Left ventricle myocardium inferior (tissue), 1 donor: Measurements from ENCODE around the gene RNF115. TPM values are rescaled to one million over a fixed set of nuclear protein-coding genes. Genes with fewer than 3 reads are reported as not detected.

Experiments
- DNase-seq: peaks from one replicate; pipeline ENCODE4 v3.0.0-alpha.2; 2020
- H3K27ac ChIP-seq: fragments of 200-600 bp; replicated peaks from 2 replicates; pipeline ENCODE4 v1.8.0; 2021
- H3K27me3 ChIP-seq: fragments of 200-600 bp; 2 replicates; pipeline ENCODE4 v1.8.0; 2021; ENCODE audit warnings: low read depth
- H3K36me3 ChIP-seq: fragments of 200-600 bp; 2 replicates; pipeline ENCODE4 v1.8.0; 2021
- H3K4me1 ChIP-seq: fragments of 200-600 bp; 2 replicates; pipeline ENCODE4 v1.8.0; 2021
- H3K4me3 ChIP-seq: fragments of 200-600 bp; 2 replicates; pipeline ENCODE4 v1.8.0; 2021; ENCODE audit warnings: mild to moderate bottlenecking, moderate library complexity
- H3K9me3 ChIP-seq: fragments of 200-600 bp; replicated peaks from 2 replicates; pipeline ENCODE4 v1.8.0; 2021
- intact Hi-C: fragments of 100-400 bp; cut with micrococcal nuclease; formaldehyde crosslinking; loops from one replicate; pipeline ENCODE4 v1.11.0; 2022
- total RNA-seq: library from RNA; stranded (reverse); fragmentation: NEBNext Ultra II Directional; extraction: Animal tissue kit (Norgen Biotek cat#: 25700); gene quantifications from one replicate; pipeline ENCODE4 v1.2.1, GENCODE V29; 2021
- TF ChIP-seq, protein P1 (sequence below): fragments of 200-600 bp; IDR thresholded peaks from 2 replicates; pipeline ENCODE4 v1.8.0; 2021; ENCODE audit warnings: antibody characterized with exemption, mild to moderate bottlenecking, borderline replicate concordance
- donor health status: DM: no; HTN: yes; CAD: no; lungs with severe emphysema.

Gene RNF115
- total RNA-seq, 1 donor from 2014 or later, result 51.1 TPM

DNA sequence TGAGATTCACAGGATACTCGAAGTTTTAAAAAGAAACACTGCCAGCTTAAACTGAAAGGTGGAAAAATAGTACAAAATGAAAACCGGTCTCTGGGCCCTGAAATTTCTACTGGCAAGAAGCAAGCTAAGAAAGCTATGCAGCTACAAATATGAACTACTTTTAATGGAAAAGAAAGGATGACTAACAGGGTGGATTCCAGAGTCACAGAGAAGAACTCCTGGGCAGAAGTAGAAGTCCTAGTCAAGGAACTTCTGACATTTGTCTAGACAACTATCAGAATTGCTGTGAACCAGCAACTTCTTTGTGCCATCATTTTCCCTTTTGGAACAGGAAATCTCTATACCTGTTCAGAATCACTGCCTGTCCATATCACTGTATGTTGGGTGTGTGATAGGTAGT lies 66.5 kb downstream of the RNF115 start:
- H3K4me1 ChIP-seq, result peaks cover 33% of the 10 kb centered on the region
- DNase-seq, result no peak
- intact Hi-C loops, result no loop called here
- H3K27ac ChIP-seq, result no peak overlapping the region
- peaks cover 65% of the 10 kb centered on the region for H3K36me3 ChIP-seq
- H3K27me3 ChIP-seq, result no peaks in the 10 kb centered on the region
- no peaks in the 10 kb centered on the region for H3K9me3 ChIP-seq
- TF ChIP-seq, protein P1, sequence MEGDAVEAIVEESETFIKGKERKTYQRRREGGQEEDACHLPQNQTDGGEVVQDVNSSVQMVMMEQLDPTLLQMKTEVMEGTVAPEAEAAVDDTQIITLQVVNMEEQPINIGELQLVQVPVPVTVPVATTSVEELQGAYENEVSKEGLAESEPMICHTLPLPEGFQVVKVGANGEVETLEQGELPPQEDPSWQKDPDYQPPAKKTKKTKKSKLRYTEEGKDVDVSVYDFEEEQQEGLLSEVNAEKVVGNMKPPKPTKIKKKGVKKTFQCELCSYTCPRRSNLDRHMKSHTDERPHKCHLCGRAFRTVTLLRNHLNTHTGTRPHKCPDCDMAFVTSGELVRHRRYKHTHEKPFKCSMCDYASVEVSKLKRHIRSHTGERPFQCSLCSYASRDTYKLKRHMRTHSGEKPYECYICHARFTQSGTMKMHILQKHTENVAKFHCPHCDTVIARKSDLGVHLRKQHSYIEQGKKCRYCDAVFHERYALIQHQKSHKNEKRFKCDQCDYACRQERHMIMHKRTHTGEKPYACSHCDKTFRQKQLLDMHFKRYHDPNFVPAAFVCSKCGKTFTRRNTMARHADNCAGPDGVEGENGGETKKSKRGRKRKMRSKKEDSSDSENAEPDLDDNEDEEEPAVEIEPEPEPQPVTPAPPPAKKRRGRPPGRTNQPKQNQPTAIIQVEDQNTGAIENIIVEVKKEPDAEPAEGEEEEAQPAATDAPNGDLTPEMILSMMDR, result no peak
- no peak overlapping the region for H3K4me3 ChIP-seq

DNA sequence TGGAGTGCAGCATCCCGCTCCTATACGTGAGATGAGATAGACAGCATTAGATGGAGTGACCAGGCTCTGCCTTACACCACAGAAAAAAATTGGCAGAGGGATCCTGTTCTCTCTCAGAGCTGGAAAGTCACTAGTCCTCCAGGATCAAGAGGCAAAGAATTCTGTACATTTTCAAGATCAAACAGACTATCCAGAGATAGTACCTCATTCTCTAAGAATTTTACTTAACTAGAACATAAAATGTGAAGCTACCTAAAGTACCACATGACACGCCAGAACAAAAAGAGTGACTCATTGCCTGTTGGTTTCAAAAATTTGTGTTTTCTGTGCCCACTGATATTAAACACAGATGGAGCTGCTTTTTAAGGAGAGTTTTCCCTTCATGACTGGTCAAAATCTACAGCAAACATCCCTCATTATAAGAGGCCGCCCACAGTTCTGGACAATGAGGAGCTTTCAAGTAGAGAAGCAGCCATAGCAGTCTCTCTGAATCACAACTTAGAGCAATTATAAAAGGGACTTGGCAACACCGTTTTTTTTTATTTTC lies 72.3 kb downstream of the RNF115 start:
- no peak overlapping the region for H3K27ac ChIP-seq
- H3K4me1 ChIP-seq, result peaks cover 16% of the 10 kb centered on the region
- intact Hi-C loops, result no loop called here
- H3K36me3 ChIP-seq, result peaks cover 85% of the 10 kb centered on the region
- H3K27me3 ChIP-seq, result no peaks in the 10 kb centered on the region
- TF ChIP-seq, protein P1, result no peak
- no peaks in the 10 kb centered on the region for H3K9me3 ChIP-seq
- no peak for DNase-seq
- H3K4me3 ChIP-seq, result no peak overlapping the region

DNA sequence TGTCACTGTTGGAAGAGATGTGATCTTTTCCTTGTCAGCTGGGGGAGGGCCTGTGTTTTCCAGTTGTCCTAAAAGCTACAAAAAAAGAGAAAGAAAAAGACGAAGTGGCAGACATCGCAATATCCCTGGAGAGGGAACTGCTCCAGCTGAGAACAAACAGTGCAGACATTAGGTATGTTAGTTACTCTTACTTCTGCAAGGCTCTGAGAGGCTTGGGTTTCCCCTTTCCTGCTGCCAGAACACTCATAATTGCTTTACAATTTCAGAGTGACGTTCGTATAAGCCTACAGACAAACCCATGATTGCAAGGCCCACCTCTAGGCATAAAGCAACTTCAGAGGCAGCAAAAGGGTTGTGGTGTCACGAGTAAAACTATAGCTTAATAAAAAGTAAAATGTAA lies 73.5 kb downstream of the RNF115 start:
- DNase-seq, result no peak
- no peaks in the 10 kb centered on the region for H3K27me3 ChIP-seq
- TF ChIP-seq, protein P1, result no peak
- H3K36me3 ChIP-seq, result peaks cover 86% of the 10 kb centered on the region
- H3K4me1 ChIP-seq, result peaks cover 12% of the 10 kb centered on the region
- H3K9me3 ChIP-seq, result no peaks in the 10 kb centered on the region
- H3K27ac ChIP-seq, result no peak overlapping the region
- intact Hi-C loops, result no loop called here
- no peak overlapping the region for H3K4me3 ChIP-seq

DNA sequence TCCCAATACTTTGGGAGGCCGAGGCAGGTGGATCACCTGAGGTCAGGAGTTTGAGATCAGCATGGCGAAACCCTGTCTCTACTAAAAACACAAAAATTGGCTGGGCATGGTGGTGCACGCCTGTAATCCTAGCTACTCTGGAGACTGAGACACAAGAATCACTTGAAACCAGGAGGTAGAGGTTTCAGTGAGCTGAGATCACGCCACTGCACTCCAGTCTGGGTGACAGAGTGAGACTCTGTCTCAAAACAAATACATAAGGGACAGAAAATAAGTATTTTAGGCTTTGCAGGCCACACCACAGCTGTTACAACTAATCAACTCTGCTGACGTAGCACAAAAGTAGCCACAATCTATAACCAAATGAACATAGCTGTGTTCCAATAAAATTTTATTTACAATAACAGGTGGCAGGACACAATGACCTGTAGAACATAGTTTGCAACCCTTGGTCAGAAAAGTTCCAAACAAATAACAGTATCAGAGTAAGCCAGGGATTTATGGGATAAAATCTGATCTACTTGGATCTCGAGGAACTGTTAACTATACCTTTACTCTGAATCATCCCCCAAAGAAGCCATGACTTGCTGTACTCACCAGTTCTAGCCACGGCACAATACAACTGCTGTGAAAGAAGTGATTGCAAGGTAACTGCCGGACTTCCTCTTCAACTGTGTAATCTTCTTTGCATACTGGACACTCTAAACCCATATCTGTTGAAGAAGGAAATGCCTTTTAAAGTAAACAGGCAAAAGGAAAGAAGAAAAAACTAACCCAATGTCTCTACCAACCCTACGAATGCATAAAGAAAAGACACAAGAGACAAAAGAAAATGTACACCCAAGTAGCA lies 76.3 kb downstream of the RNF115 start:
- Histone ChIP-seq H3K4me3 (no peak overlapping the region), H3K27me3 (no peaks in the 10 kb centered on the region), H3K9me3 (no peaks in the 10 kb centered on the region), H3K36me3 (peaks cover 99% of the 10 kb centered on the region), H3K4me1 (peaks cover 8% of the 10 kb centered on the region), H3K27ac (no peak overlapping the region)
- intact Hi-C loops, result no loop called here
- no peak for DNase-seq
- TF ChIP-seq, protein P1, result no peak

DNA sequence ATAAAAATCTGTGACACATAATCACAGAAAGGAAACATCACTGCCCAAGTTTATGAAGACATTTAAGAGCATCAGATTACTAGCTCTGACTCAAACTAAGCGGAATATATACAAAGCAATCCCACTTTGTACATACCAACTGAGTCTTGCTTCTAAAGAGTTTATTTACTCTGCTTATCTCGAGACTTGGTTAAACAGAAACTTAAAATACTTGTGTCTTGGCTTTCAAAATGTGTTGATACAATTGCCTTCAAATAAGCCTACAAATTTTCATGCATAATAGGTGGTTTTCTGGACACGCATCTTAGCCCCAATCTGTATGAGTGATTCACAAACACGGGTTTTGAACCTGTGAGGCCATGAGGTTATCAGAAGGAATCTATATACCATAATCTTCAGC lies 83.6 kb downstream of the RNF115 start:
- DNase-seq, result no peak
- no peaks in the 10 kb centered on the region for H3K27me3 ChIP-seq
- no peaks in the 10 kb centered on the region for H3K9me3 ChIP-seq
- intact Hi-C loops, result no loop called here
- H3K36me3 ChIP-seq, result peaks cover 44% of the 10 kb centered on the region
- no peak overlapping the region for H3K27ac ChIP-seq
- H3K4me1 ChIP-seq, result no peaks in the 10 kb centered on the region
- no peak overlapping the region for H3K4me3 ChIP-seq
- TF ChIP-seq, protein P1, result no peak
